Psoas muscle (tissue), 8 donors: Measurements from ENCODE around the gene ATG16L2. TPM values are rescaled to one million over a fixed set of nuclear protein-coding genes. Genes with fewer than 3 reads are reported as not detected.

Source experiments
- ATAC-seq, 4 donors: fragments of 200-7000 bp; cut with Tn5 transposase; one replicate each; pipeline ENCODE4 v1.9.1; 2020; ENCODE audit warnings: moderate library complexity in 3 of 4, mild to moderate bottlenecking in 2 of 4
- DNase-seq, 2 donors: peaks; one replicate each; pipeline ENCODE4 v3.0.0-alpha.2; 2020
- H3K27ac ChIP-seq: fragments of 200-600 bp; one replicate; pipeline ENCODE4 v1.8.0; 2022
- H3K27me3 ChIP-seq, 3 donors: fragments of 200-600 bp in 1 of 3; one replicate each; pipeline versions ENCODE4 v1.6.1 to v1.8.0; 2013 to 2022; ENCODE audit warnings: low read length in 2 of 3, mild to moderate bottlenecking in 2 of 3, moderate library complexity in 1 of 3; ENCODE audit not compliant: insufficient read depth in 3 of 3
- H3K36me3 ChIP-seq, 2 donors: fragments of 200-600 bp in 1 of 2; one replicate each; pipeline versions ENCODE4 v1.6.1 to v1.8.0; 2013 to 2022; ENCODE audit warnings: low read depth in 1 of 2, mild to moderate bottlenecking in 1 of 2, moderate library complexity in 1 of 2; ENCODE audit not compliant: insufficient read depth in 1 of 2
- H3K4me1 ChIP-seq: fragments of 200-600 bp; one replicate; pipeline ENCODE4 v1.8.0; 2022
- H3K4me3 ChIP-seq: fragments of 200-600 bp; one replicate; pipeline ENCODE4 v1.8.0; 2022; ENCODE audit warnings: mild to moderate bottlenecking
- H3K9me3 ChIP-seq: fragments of 200-600 bp; one replicate; pipeline ENCODE4 v1.8.0; 2022
- WGBS, 3 donors: extraction: QIAGEN DNeasy Blood & Tissue Kit; methylation state at CpG; one replicate each; pipeline versions ENCODE4 v1.1.6 to v1.1.7; 2013; 5-methylcytosine and 5-hydroxymethylcytosine counted together
- intact Hi-C, 2 donors: fragments of 100-400 bp; cut with DNase I; formaldehyde crosslinking; loops; one replicate each; pipeline versions ENCODE4 v1.11.0 to v1.14.2; 2022
- polyA plus RNA-seq, 3 donors: library from polyadenylated mRNA; stranded (reverse); fragments of 200-250 nt; gene quantifications; one replicate each; pipeline ENCODE4 v1.2.3, GENCODE V29; 2013
- total RNA-seq, 4 donors: library from RNA; stranded (reverse); fragmentation: NEBNext Ultra II Directional in 2 of 4; extraction: Animal tissue kit (Norgen Biotek cat#: 25700) in 2 of 4; gene quantifications; one replicate each; pipeline versions ENCODE4 v1.2.1 to v1.2.4, GENCODE V29; 2021 to 2023
- TF ChIP-seq, protein P1 (sequence below): fragments of 200-600 bp; IDR thresholded peaks from one replicate; pipeline ENCODE4 v1.8.0; 2022; ENCODE audit warnings: antibody characterized with exemption
- donor health status: healthy with polysubstance abuse.
- donor health status: DM: no; HTN: no; CAD: no; lungs with moderate emphysema.
- donor health status: Bipolar disorder and iron deficiency.
- donor health status: healthy.
- donor health status: DM: yes; HTN: yes; CAD: no.
- donor health status: DM: no; HTN: no; CAD: no.
- donor health status: DM: no; HTN: no; CAD: no.
- donor health status: DM: yes; HTN: yes; CAD: no.

ATG16L2 gene
- total and polyA plus RNA-seq, 7 donors: 3.9 to 9.6 (median 4.9) TPM

GRCh38 chr11:72829884-72830533 lies 15.8 kb downstream of the ATG16L2 start:
- no peak for ATAC-seq
- WGBS, 3 donors: 93 to 96% (median 95%) methylated on average over 5 of the region's 5 CpGs
- Histone ChIP-seq H3K4me3 (no peak overlapping the region), H3K4me1 (peaks cover 14% of the 10 kb centered on the region), H3K27me3 (no peaks in the 10 kb centered on the region), H3K36me3 (no peaks in the 10 kb centered on the region), H3K27ac (no peak overlapping the region), H3K9me3 (no peaks in the 10 kb centered on the region)
- DNase-seq: no peak
- intact Hi-C loops: loop anchor here (5.0 kb wide), 3 partner anchors 407 to 457 kb away; no protein-coding TSS in a partner anchor
- TF ChIP-seq, protein P1, sequence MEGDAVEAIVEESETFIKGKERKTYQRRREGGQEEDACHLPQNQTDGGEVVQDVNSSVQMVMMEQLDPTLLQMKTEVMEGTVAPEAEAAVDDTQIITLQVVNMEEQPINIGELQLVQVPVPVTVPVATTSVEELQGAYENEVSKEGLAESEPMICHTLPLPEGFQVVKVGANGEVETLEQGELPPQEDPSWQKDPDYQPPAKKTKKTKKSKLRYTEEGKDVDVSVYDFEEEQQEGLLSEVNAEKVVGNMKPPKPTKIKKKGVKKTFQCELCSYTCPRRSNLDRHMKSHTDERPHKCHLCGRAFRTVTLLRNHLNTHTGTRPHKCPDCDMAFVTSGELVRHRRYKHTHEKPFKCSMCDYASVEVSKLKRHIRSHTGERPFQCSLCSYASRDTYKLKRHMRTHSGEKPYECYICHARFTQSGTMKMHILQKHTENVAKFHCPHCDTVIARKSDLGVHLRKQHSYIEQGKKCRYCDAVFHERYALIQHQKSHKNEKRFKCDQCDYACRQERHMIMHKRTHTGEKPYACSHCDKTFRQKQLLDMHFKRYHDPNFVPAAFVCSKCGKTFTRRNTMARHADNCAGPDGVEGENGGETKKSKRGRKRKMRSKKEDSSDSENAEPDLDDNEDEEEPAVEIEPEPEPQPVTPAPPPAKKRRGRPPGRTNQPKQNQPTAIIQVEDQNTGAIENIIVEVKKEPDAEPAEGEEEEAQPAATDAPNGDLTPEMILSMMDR: no peak

GRCh38 chr11:72831521-72832300 lies 17.5 kb downstream of the ATG16L2 start:
- ATAC-seq: peak; percentile 90 to 92 (median 92)
- 21 to 35% (median 34%) methylated on average over 13 of the region's 13 CpGs for WGBS, 3 donors
- Histone ChIP-seq H3K9me3 (no peaks in the 10 kb centered on the region), H3K4me3 (no peak overlapping the region), H3K4me1 (peaks cover 14% of the 10 kb centered on the region), H3K36me3 (no peaks in the 10 kb centered on the region), H3K27ac (peak overlapping the region; percentile 72), H3K27me3 (no peaks in the 10 kb centered on the region)
- DNase-seq: peak; percentile 84 to 91
- TF ChIP-seq, protein P1: peak; percentile 90
- intact Hi-C loops: loop anchor here (1.0 to 5.0 kb wide), 3 partner anchors 347 to 456 kb away; no protein-coding TSS in a partner anchor

- H3K36me3 ChIP-seq: no peaks in the 10 kb centered on the region
- intact Hi-C loops: loop anchor here (5.0 kb wide), 2 partner anchors 405 to 455 kb away; no protein-coding TSS in a partner anchor
- no peaks in the 10 kb centered on the region for H3K27me3 ChIP-seq
- DNase-seq: no peak
- H3K4me1 ChIP-seq: peaks cover 14% of the 10 kb centered on the region
- H3K9me3 ChIP-seq: no peaks in the 10 kb centered on the region
- peak overlapping the region; percentile 72 for H3K27ac ChIP-seq
- ATAC-seq: no peak
- H3K4me3 ChIP-seq: no peak overlapping the region
- TF ChIP-seq, protein P1: no peak
- 72 to 75% (median 73%) methylated on average over 9 of the region's 9 CpGs for WGBS, 3 donors
Observed at GRCh38 chr11:72832301-72833082, 18.3 kb downstream of the ATG16L2 start.

- Histone ChIP-seq H3K4me1 (peaks cover 14% of the 10 kb centered on the region), H3K27ac (peak overlapping the region; percentile 72), H3K9me3 (no peaks in the 10 kb centered on the region), H3K4me3 (no peak overlapping the region), H3K27me3 (no peaks in the 10 kb centered on the region), H3K36me3 (peaks cover 0 to 5% of the 10 kb centered on the region in 2 donors)
- DNase-seq: no peak
- TF ChIP-seq, protein P1: no peak
- 92 to 95% (median 94%) methylated on average over 5 of the region's 5 CpGs for WGBS, 3 donors
- no peak for ATAC-seq
- intact Hi-C loops: loop anchor here (5.0 kb wide), 2 partner anchors 404 to 454 kb away; no protein-coding TSS in a partner anchor
Observed at GRCh38 chr11:72833083-72833733, 19.0 kb downstream of the ATG16L2 start.
